Memory B cell (primary cell): ENCODE data around the gene IRS2.

Source experiments
- ATAC-seq: fragments of 150-1000 bp; cut with Tn5 transposase; 2 replicates; pipeline ENCODE4 v1.10.0; 2021; ENCODE audit warnings: low read depth, mild to moderate bottlenecking, moderate library complexity
- DNase-seq, 2 donors: peaks; one replicate each; pipeline ENCODE4 v3.0.0; 2022; ENCODE audit warnings: low spot score in 2 of 2
- H3K27ac Mint-ChIP-seq: one replicate; pipeline ENCODE4 v1.8.0; 2022; ENCODE audit warnings: mild to moderate bottlenecking, moderate library complexity, mixed read lengths
- H3K27me3 Mint-ChIP-seq: one replicate; pipeline ENCODE4 v1.8.0; 2022; ENCODE audit warnings: mixed read lengths
- H3K36me3 Mint-ChIP-seq: one replicate; pipeline ENCODE4 v1.8.0; 2022; ENCODE audit warnings: mild to moderate bottlenecking, mixed read lengths
- H3K4me1 Mint-ChIP-seq: one replicate; pipeline ENCODE4 v1.8.0; 2022; ENCODE audit warnings: mixed read lengths
- H3K4me3 Mint-ChIP-seq: one replicate; pipeline ENCODE4 v1.8.0; 2022; ENCODE audit warnings: mild to moderate bottlenecking, moderate library complexity, mixed read lengths
- H3K9me3 Mint-ChIP-seq: one replicate; pipeline ENCODE4 v1.8.0; 2022; ENCODE audit warnings: mixed read lengths

The IRS2 gene

DNA sequence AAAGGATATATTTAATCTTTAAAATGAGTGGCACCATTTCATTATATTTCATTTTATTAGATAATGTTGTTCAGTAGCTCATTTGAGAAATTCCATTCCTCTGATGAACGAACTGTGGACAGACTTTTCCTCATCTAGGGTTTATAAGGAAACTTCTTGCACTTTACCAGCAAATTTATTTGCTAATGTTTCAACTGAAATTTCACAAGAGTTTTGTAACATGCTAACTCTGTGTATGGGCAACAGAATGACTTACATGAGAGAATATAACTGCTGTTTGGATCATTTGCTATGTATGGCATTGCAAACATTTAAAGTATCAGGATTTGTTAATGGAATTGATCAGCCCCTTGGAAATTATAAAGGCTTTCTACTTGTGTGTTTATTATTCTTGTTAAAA is 3.7 kb upstream of the IRS2 start:
- ATAC-seq (no peak), DNase-seq (no peak)
- Mint-ChIP-seq H3K36me3 (no peaks in the 10 kb centered on the region), H3K27me3 (peaks cover 3% of the 10 kb centered on the region), H3K9me3 (no peaks in the 10 kb centered on the region), H3K4me3 (no peak overlapping the region), H3K4me1 (peaks cover 3% of the 10 kb centered on the region), H3K27ac (no peak overlapping the region)

GRCh38 chr13:109789262-109789661 is 2.9 kb upstream of the IRS2 start:
- Mint-ChIP-seq H3K4me3 (no peak overlapping the region), H3K36me3 (no peaks in the 10 kb centered on the region), H3K27me3 (peaks cover 3% of the 10 kb centered on the region), H3K27ac (no peak overlapping the region), H3K4me1 (peaks cover 3% of the 10 kb centered on the region), H3K9me3 (no peaks in the 10 kb centered on the region)
- no peak for ATAC-seq
- no peak for DNase-seq

DNA sequence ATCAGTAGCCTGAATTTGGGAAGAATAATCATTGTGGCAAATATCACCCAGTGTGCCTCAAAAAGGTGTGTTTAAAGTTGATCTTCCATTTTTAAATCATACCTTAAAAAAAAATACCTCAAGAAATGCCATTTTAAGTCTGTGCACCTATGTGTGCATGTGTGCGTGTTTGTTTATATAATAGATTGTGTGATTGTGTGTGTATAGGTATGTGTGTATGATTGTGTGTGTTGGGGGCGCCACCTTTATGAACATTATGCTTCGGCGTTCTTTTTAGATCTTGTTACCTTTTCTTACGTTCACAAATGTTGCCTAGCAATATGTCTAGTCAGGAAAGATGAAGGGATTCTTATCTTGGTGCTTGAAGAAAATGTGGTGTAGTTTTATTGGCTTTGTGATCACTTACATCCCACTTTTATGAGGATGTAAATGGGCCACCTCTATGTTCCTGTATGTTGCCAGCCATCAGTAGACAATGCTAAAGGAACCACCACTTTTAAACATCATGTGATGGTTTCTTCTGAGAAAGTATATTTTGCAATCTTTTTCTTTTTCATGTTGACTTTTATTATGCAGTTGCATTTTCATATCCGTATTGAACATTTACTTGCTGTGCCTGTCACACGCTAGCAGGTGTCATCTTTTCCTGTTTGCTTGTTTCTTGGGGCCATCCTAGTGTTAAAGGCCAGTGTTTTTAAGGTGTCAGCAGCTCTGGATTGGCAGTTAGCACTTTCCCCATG is 2.2 kb upstream of the IRS2 start:
- Mint-ChIP-seq H3K9me3 (no peaks in the 10 kb centered on the region), H3K4me3 (no peak overlapping the region), H3K4me1 (peaks cover 3% of the 10 kb centered on the region), H3K27me3 (peaks cover 3% of the 10 kb centered on the region), H3K27ac (no peak overlapping the region), H3K36me3 (no peaks in the 10 kb centered on the region)
- DNase-seq: no peak
- ATAC-seq: no peak

DNA sequence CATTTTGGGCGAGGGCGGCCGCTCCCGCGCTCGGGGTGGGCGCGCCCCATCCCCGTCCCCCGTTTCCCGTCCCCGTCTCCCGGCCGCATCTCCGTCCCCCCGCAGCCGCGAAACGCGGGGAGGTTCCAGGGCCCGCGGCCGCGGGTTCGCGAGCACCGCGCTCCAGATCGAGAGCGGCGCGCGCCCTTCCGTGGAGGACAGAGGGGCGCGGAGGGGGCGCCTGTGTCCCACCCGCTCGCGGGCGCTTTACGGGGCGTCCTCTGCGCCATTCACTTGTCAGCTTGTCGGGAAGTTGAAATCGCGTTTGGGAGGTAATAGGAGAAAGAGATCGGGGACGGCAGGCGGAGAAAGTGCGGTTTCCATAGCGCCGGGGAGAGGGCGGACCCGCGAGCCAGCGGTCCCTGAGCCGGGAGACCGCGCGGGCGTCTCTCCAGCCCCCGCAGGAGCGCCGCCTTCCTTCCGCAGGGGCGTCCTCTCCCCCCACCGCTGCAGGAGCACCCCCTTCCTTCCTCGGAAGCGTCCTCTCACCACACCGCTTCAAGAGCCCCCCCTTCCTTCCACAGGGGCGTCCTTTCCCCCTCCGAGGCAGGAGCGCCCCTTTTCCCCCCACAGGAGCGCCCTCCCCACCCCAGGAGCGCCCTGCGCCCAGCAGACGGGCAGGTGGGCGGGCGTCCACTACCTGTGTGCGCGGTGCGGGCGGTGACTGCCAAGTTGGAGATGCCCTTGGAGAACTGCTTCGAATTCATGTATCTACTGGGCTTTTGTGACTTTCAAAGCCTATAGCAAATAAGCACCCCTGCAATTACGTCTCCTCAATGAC is 962 bp upstream of the IRS2 start:
- DNase-seq: peak; percentile 19 to 38
- Mint-ChIP-seq H3K9me3 (no peaks in the 10 kb centered on the region), H3K27me3 (peaks cover 3% of the 10 kb centered on the region), H3K4me3 (peak overlapping the region; percentile 85), H3K36me3 (no peaks in the 10 kb centered on the region), H3K27ac (no peak overlapping the region), H3K4me1 (peaks cover 3% of the 10 kb centered on the region)
- ATAC-seq: no peak

- no peaks in the 10 kb centered on the region for H3K36me3 Mint-ChIP-seq
- no peaks in the 10 kb centered on the region for H3K9me3 Mint-ChIP-seq
- DNase-seq: no peak
- H3K4me1 Mint-ChIP-seq: peaks cover 2% of the 10 kb centered on the region
- peak; percentile 18 for ATAC-seq
- H3K27me3 Mint-ChIP-seq: peaks cover 3% of the 10 kb centered on the region
- H3K27ac Mint-ChIP-seq: peak overlapping the region; percentile 63
- peak overlapping the region; percentile 51 for H3K4me3 Mint-ChIP-seq
Measured at GRCh38 chr13:109785892-109786450, 412 bp downstream of the IRS2 start.

DNA sequence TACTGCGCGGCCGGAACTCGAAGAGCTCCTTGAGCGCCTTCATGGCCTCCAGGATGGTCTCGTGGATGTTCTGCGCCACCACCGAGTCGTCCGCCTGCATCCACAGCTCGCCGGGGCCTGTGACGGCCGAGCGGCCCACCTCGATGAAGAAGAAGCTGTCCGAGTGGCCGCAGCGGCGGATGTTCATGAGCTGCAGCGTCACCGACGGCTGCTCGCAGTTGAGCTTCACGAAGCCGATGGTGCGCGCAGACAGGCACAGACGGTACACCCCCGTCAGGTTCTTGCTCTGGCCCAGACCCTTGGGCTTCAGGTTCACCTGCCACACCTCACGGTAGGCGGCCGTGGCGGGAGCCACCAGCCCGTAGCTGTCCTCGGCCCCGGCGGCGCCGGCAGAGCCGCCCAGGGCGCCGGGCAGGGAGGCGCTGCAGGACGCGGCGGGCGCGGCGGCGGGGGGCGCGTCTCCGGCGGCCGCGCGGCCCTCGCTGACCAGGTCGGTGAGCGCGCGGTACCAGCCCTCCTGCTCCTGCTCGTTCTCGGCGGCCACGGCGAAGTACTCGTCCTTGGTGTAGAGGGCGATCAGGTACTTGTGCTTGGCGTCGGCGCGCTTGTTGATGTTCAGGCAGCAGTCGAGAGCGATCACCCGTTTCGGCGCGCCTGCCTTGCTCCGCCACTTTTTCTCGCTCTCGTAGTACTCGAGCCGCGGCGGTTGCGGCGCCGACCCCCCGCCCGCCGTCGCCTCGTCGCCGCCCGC is 1.1 kb downstream of the IRS2 start:
- peaks cover 3% of the 10 kb centered on the region for H3K27me3 Mint-ChIP-seq
- no peak for ATAC-seq
- H3K27ac Mint-ChIP-seq: peak overlapping the region; percentile 24
- H3K4me1 Mint-ChIP-seq: peaks cover 5% of the 10 kb centered on the region
- no peaks in the 10 kb centered on the region for H3K36me3 Mint-ChIP-seq
- peak overlapping the region; percentile 51 for H3K4me3 Mint-ChIP-seq
- peak; percentile 23 to 60 for DNase-seq
- H3K9me3 Mint-ChIP-seq: no peaks in the 10 kb centered on the region

DNA sequence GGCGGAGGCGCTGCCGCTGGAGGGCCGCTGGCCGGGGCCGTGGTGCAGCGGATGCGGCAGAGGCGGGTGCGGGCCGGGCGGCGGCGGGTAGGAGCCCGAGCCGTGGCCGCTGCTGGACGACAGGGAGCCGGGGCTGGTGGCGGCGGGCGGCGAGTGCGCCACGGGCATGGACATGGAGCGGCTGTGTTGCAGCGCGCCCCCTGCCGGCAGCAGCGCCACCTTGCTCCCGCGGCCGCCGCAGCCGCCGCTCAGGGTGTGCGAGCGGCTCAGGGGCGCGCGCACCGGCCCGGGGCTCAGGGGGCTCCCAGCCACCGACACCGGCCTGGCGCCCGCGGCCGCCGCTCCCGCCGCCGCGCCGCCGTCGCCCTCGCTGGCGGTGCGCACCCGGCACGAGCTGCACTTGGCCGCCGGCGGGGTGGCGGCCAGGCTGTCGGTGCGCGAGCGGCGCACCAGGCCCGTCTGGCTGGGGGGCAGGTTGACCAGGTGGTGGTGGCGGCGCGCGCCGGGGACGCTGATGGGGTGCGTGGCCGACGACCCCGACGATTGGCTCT is 1.7 kb downstream of the IRS2 start:
- H3K36me3 Mint-ChIP-seq: no peaks in the 10 kb centered on the region
- DNase-seq (peak; percentile 43 to 65), ATAC-seq (peak; percentile 22)
- H3K27me3 Mint-ChIP-seq: peaks cover 3% of the 10 kb centered on the region
- H3K4me1 Mint-ChIP-seq: peaks cover 5% of the 10 kb centered on the region
- H3K4me3 Mint-ChIP-seq: peak overlapping the region; percentile 49
- peak overlapping the region; percentile 24 for H3K27ac Mint-ChIP-seq
- no peaks in the 10 kb centered on the region for H3K9me3 Mint-ChIP-seq

DNA sequence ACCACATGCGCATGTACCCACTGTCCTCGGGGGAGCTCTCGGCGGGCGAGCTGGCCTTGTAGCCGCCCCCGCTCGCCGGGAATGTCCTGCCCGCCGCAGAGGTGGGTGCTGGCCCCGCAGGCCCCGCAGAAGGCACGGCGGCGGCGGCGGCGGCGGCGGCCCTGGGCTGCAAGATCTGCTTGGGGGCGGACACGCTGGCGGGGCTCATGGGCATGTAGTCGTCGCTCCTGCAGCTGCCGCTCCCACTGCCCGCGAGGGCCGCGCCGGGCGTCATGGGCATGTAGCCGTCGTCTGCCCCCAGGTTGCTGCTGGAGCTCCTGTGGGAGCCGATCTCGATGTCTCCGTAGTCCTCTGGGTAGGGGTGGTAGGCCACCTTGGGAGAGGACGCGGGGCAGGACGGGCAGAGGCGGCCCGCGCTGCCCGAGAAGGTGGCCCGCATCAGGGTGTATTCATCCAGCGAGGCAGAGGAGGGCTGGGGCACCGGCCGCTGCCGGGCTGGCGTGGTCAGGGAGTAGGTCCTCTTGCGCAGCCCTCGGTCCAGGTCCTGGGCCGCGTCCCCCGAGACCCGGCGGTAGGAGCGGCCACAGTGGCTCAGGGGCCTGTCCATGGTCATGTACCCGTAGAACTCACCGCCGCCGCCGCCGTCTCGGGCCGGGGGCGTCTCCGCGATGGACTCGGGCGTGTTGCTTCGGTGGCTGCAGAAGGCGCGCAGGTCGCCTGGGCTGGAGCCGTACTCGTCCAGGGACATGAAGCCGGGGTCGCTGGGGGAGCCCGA is 2.4 kb downstream of the IRS2 start:
- no peaks in the 10 kb centered on the region for H3K36me3 Mint-ChIP-seq
- H3K4me1 Mint-ChIP-seq: peaks cover 10% of the 10 kb centered on the region
- DNase-seq (peak in 1 of 2 donors; percentile 21), ATAC-seq (no peak)
- no peaks in the 10 kb centered on the region for H3K9me3 Mint-ChIP-seq
- H3K27me3 Mint-ChIP-seq: peaks cover 2% of the 10 kb centered on the region
- H3K4me3 Mint-ChIP-seq: no peak overlapping the region
- no peak overlapping the region for H3K27ac Mint-ChIP-seq

GRCh38 chr13:109783447-109783814 is 3.0 kb downstream of the IRS2 start:
- H3K27ac Mint-ChIP-seq: no peak overlapping the region
- H3K9me3 Mint-ChIP-seq: no peaks in the 10 kb centered on the region
- DNase-seq (peak in 1 of 2 donors; percentile 23), ATAC-seq (no peak)
- no peaks in the 10 kb centered on the region for H3K27me3 Mint-ChIP-seq
- no peaks in the 10 kb centered on the region for H3K36me3 Mint-ChIP-seq
- H3K4me3 Mint-ChIP-seq: no peak overlapping the region
- H3K4me1 Mint-ChIP-seq: peaks cover 13% of the 10 kb centered on the region

DNA sequence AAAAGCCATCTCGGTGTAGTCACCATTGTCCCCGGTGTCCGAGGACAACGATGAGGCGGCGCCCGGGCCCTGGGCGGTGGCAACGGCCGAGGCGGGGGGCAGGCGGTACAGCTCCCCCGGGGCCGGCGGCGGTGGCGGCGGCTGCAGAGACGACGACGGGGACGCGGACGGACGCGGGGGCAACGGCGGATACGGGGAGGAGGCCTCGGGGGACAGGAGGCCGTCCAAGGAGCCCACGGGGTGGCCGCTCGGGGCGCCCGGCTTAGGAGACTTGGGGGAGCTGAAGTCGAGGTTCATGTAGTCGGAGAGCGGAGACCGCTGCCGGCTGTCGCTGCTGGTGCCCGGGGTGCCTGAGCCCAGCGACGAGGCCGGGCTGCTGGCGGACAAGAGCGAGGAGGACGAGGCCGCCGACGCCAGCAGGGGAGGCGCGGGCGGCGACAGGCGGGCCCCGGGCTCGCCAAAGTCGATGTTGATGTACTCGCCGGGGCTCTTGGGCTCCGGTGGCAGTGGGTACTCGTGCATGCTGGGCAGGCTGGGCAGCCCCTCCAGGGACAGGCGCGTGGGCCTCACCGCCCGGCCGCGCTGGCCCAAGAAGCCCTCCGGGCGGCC is 3.5 kb downstream of the IRS2 start:
- Mint-ChIP-seq H3K27ac (no peak overlapping the region), H3K9me3 (no peaks in the 10 kb centered on the region), H3K4me1 (peaks cover 13% of the 10 kb centered on the region), H3K27me3 (no peaks in the 10 kb centered on the region), H3K36me3 (no peaks in the 10 kb centered on the region), H3K4me3 (no peak overlapping the region)
- no peak for DNase-seq
- ATAC-seq: no peak

DNA sequence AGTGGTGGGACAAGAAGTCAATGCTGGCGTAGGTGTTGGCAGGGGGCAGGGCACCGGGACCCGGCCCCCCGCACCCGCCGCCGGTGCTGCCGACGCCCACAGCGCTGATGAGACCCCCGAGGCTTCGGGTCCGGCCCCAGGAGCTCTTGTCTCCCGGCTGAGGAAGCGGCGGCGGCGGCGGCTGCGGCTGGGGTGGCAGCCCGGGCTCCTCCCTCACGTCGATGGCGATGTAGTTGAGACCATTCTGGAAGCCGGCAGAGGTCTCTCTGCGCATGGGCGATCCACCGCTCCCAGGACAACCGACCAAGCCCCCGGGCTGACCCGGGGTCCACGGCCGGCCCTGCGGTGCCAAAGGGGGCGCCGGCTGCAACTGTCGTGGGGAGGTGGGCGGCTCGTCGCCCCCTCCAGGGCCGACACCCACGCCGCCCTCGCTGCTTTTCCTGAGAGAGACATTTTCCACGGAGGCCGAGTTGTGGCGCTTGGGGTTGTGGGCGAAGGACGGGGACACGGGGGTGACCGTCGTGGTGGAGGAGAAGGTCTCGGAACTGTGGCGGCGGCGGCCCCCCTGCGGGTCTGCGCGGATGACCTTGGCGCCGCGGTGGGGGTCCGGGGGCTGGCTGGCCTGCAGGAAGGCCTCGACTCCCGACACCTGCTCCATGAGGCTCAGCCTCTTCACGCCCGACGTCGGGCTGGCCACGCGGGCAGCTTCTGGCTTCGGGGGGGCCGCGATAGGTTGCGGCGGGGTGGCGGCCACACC is 4.1 kb downstream of the IRS2 start:
- no peaks in the 10 kb centered on the region for H3K9me3 Mint-ChIP-seq
- DNase-seq: no peak
- H3K27me3 Mint-ChIP-seq: no peaks in the 10 kb centered on the region
- H3K36me3 Mint-ChIP-seq: no peaks in the 10 kb centered on the region
- H3K4me1 Mint-ChIP-seq: peaks cover 13% of the 10 kb centered on the region
- ATAC-seq: no peak
- no peak overlapping the region for H3K27ac Mint-ChIP-seq
- no peak overlapping the region for H3K4me3 Mint-ChIP-seq

GRCh38 chr13:109781384-109782065 is 4.9 kb downstream of the IRS2 start:
- ATAC-seq (no peak), DNase-seq (no peak)
- peak overlapping the region; percentile 15 for H3K4me3 Mint-ChIP-seq
- H3K27ac Mint-ChIP-seq: no peak overlapping the region
- no peaks in the 10 kb centered on the region for H3K9me3 Mint-ChIP-seq
- peaks cover 13% of the 10 kb centered on the region for H3K4me1 Mint-ChIP-seq
- no peaks in the 10 kb centered on the region for H3K36me3 Mint-ChIP-seq
- H3K27me3 Mint-ChIP-seq: no peaks in the 10 kb centered on the region
